WTC11 (cell line): ENCODE measurements around the gene RNF148.

Experiments used
- CREB1 ChIP-seq: sonication (generic); formaldehyde crosslinking; IDR thresholded peaks from 2 replicates; pipeline ENCODE4 v1.8.0; 2023; ENCODE audit warnings: mild to moderate bottlenecking, missing genetic modification reagents
- CTCF ChIP-seq: fragments of 200-600 bp; IDR thresholded peaks from 2 replicates; pipeline ENCODE4 v1.8.0; 2022; ENCODE audit warnings: antibody characterized with exemption
- NFYB ChIP-seq: sonication (generic); formaldehyde crosslinking; conservative IDR thresholded peaks from 2 replicates; pipeline ENCODE4 v1.8.0; 2022; ENCODE audit warnings: low read depth, missing genetic modification reagents
- PRRX2 ChIP-seq: fragments of 250-450 bp; sonication (Bioruptor Pico); IDR thresholded peaks from 2 replicates; pipeline ENCODE4 v1.8.0; 2021; ENCODE audit warnings: mild to moderate bottlenecking
- SP1 ChIP-seq: sonication (generic); formaldehyde crosslinking; conservative IDR thresholded peaks from 2 replicates; pipeline ENCODE4 v1.8.1; 2022; ENCODE audit warnings: missing genetic modification reagents
- USF2 ChIP-seq: sonication (generic); formaldehyde crosslinking; IDR thresholded peaks from 2 replicates; pipeline ENCODE4 v1.8.1; 2023; ENCODE audit warnings: mild to moderate bottlenecking, missing genetic modification reagents, moderate library complexity
- ZNF138 ChIP-seq: sonication (generic); formaldehyde crosslinking; conservative IDR thresholded peaks from 2 replicates; pipeline ENCODE4 v1.8.1; 2022; ENCODE audit warnings: mild to moderate bottlenecking, moderate library complexity, missing genetic modification reagents
- TF ChIP-seq, protein P1 (sequence below): sonication (generic); formaldehyde crosslinking; IDR thresholded peaks from 2 replicates; pipeline ENCODE4 v1.8.1; 2023; ENCODE audit warnings: mild to moderate bottlenecking, moderate library complexity, missing genetic modification reagents
- TF ChIP-seq, protein P2 (sequence below): sonication (generic); formaldehyde crosslinking; IDR thresholded peaks from 2 replicates; pipeline ENCODE4 v1.8.1; 2022; ENCODE audit warnings: mild to moderate bottlenecking, missing genetic modification reagents, moderate library complexity, borderline replicate concordance
- TF ChIP-seq, protein P3 (sequence below): sonication (generic); formaldehyde crosslinking; IDR thresholded peaks from 2 replicates; pipeline ENCODE4 v1.8.0; 2022; ENCODE audit warnings: mild to moderate bottlenecking, missing genetic modification reagents

DNA sequence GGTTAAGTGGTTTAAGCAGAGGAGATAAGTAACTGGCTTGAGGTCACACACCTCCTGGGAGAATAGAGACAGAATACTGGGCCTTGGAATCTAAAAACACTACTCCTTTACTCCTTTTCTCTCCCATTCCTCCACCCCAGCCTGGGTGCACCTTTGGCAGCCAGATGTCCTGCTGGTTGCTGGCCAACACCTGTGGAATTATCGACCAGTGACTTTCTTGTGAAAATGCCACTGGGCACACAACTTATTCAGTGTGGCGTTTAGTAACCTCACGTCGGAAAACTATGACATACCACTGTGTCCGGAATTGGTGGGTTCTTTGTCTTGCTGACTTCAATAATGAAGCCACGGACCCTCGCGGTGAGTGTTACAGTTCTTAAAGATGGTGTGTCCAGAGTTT, 30.2 kb downstream of the RNF148 start:
- TF ChIP-seq, protein P1, sequence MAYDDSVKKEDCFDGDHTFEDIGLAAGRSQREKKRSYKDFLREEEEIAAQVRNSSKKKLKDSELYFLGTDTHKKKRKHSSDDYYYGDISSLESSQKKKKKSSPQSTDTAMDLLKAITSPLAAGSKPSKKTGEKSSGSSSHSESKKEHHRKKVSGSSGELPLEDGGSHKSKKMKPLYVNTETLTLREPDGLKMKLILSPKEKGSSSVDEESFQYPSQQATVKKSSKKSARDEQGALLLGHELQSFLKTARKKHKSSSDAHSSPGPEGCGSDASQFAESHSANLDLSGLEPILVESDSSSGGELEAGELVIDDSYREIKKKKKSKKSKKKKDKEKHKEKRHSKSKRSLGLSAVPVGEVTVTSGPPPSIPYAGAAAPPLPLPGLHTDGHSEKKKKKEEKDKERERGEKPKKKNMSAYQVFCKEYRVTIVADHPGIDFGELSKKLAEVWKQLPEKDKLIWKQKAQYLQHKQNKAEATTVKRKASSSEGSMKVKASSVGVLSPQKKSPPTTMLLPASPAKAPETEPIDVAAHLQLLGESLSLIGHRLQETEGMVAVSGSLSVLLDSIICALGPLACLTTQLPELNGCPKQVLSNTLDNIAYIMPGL (CRISPR knock-in tag), result no peak
- TF ChIP-seq, protein P2, sequence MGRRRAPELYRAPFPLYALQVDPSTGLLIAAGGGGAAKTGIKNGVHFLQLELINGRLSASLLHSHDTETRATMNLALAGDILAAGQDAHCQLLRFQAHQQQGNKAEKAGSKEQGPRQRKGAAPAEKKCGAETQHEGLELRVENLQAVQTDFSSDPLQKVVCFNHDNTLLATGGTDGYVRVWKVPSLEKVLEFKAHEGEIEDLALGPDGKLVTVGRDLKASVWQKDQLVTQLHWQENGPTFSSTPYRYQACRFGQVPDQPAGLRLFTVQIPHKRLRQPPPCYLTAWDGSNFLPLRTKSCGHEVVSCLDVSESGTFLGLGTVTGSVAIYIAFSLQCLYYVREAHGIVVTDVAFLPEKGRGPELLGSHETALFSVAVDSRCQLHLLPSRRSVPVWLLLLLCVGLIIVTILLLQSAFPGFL (CRISPR knock-in tag), result no peak
- no peak for TF ChIP-seq PRRX2 (CRISPR knock-in tag)
- TF ChIP-seq ZNF138, result no peak
- TF ChIP-seq SP1 (CRISPR knock-in tag), result no peak
- TF ChIP-seq CTCF, result no peak
- TF ChIP-seq, protein P3, sequence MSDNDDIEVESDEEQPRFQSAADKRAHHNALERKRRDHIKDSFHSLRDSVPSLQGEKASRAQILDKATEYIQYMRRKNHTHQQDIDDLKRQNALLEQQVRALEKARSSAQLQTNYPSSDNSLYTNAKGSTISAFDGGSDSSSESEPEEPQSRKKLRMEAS, result no peak
- TF ChIP-seq NFYB (CRISPR knock-in tag), result no peak
- TF ChIP-seq USF2, result no peak
- TF ChIP-seq CREB1, result no peak
